Measurements from ENCODE around the gene TPRKB.

TPRKB gene

DNA sequence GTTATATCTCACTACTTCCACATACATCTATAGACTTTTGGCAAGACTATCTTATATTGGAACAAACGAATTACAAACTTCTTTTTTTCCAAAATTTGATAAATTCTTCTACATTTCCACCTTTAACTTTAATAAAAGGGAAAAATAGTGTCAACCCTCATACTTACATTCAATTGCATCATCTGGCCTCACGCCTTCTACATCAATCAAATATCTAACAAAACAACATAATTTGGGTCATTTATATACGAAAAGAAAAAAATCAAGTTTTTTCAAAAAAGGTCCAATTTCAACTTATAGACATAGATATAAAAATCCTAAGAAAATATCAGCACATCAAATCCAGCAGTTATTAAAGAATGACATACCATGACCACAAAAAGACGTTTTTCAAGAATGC is 29.8 kb upstream of the TPRKB start:
- Histone ChIP-seq H3K9me3 (ENCODE audit: insufficient read depth, low read depth, low read length) (no peaks in the 10 kb centered on the region), H3K9me2 (replicated peaks; ENCODE audit: low read depth, low read length) (no peaks in the 10 kb centered on the region), H3K4me2 (ENCODE audit: low read depth, low read length, poor library complexity, severe bottlenecking) (no peak overlapping the region), H3K4me1 (ENCODE audit: insufficient read depth, low read length, poor library complexity, severe bottlenecking) (no peaks in the 10 kb centered on the region), H3K4me3 (ENCODE audit: low read length, poor library complexity, severe bottlenecking) (no peak overlapping the region), H3F3A (ENCODE audit: low read depth) (no peaks in the 10 kb centered on the region), H3K36me3 (ENCODE audit: insufficient read depth, low read length) (peaks cover 74% of the 10 kb centered on the region), H3K9ac (ENCODE audit: low read depth, low read length, poor library complexity, severe bottlenecking) (no peak overlapping the region), H4K20me1 (ENCODE audit: insufficient read depth, low read length, poor library complexity, severe bottlenecking) (no peaks in the 10 kb centered on the region), H3K79me2 (ENCODE audit: insufficient read depth, low read length) (peaks cover 6% of the 10 kb centered on the region; the same call in 1 of the 2 replicates), H3K27me3 (ENCODE audit: insufficient read depth, low read length, poor library complexity, severe bottlenecking) (no peaks in the 10 kb centered on the region), H2AFZ (ENCODE audit: low read length) (no peak overlapping the region)
- no peak for TF ChIP-seq EZH2phosphoT487 (IDR thresholded peaks at IDR 0.05; ENCODE audit: borderline replicate concordance)
- TF ChIP-seq, protein P1, sequence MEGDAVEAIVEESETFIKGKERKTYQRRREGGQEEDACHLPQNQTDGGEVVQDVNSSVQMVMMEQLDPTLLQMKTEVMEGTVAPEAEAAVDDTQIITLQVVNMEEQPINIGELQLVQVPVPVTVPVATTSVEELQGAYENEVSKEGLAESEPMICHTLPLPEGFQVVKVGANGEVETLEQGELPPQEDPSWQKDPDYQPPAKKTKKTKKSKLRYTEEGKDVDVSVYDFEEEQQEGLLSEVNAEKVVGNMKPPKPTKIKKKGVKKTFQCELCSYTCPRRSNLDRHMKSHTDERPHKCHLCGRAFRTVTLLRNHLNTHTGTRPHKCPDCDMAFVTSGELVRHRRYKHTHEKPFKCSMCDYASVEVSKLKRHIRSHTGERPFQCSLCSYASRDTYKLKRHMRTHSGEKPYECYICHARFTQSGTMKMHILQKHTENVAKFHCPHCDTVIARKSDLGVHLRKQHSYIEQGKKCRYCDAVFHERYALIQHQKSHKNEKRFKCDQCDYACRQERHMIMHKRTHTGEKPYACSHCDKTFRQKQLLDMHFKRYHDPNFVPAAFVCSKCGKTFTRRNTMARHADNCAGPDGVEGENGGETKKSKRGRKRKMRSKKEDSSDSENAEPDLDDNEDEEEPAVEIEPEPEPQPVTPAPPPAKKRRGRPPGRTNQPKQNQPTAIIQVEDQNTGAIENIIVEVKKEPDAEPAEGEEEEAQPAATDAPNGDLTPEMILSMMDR (conservative IDR thresholded peaks at IDR 0.05; ENCODE audit: low read length), result no peak

DNA sequence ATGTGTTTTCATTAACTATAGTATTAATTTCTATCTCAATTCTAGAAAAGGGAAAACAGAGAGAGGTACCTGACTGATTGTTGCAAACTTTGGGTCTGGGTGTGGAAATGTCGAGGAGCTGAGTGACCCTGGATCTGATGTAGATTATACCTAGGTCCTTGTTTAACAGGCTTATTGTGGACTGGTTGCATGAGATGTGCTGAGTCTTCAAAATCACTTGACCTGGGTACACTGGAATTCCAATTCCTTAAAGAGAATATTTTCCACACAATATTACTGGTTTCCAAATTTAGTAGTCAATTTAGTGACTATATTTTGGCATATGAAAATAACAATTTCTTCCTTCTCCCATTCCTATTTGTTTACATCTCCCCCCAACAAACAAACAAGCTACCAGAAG is 29.2 kb upstream of the TPRKB start:
- TF ChIP-seq, protein P1 (conservative IDR thresholded peaks at IDR 0.05; ENCODE audit: low read length), result no peak
- no peak for TF ChIP-seq EZH2phosphoT487 (IDR thresholded peaks at IDR 0.05; ENCODE audit: borderline replicate concordance)
- Histone ChIP-seq H3K4me3 (ENCODE audit: low read length, poor library complexity, severe bottlenecking) (no peak overlapping the region), H3K4me2 (ENCODE audit: low read depth, low read length, poor library complexity, severe bottlenecking) (no peak overlapping the region), H3K27me3 (ENCODE audit: insufficient read depth, low read length, poor library complexity, severe bottlenecking) (no peaks in the 10 kb centered on the region), H4K20me1 (ENCODE audit: insufficient read depth, low read length, poor library complexity, severe bottlenecking) (no peaks in the 10 kb centered on the region), H3K36me3 (ENCODE audit: insufficient read depth, low read length) (peaks cover 77% of the 10 kb centered on the region), H2AFZ (ENCODE audit: low read length) (no peak overlapping the region), H3K9ac (ENCODE audit: low read depth, low read length, poor library complexity, severe bottlenecking) (no peak overlapping the region), H3K4me1 (ENCODE audit: insufficient read depth, low read length, poor library complexity, severe bottlenecking) (no peaks in the 10 kb centered on the region), H3F3A (ENCODE audit: low read depth) (no peaks in the 10 kb centered on the region), H3K79me2 (ENCODE audit: insufficient read depth, low read length) (peaks cover 6% of the 10 kb centered on the region; the same call in 1 of the 2 replicates), H3K9me2 (replicated peaks; ENCODE audit: low read depth, low read length) (no peaks in the 10 kb centered on the region), H3K9me3 (ENCODE audit: insufficient read depth, low read depth, low read length) (no peaks in the 10 kb centered on the region)

DNA sequence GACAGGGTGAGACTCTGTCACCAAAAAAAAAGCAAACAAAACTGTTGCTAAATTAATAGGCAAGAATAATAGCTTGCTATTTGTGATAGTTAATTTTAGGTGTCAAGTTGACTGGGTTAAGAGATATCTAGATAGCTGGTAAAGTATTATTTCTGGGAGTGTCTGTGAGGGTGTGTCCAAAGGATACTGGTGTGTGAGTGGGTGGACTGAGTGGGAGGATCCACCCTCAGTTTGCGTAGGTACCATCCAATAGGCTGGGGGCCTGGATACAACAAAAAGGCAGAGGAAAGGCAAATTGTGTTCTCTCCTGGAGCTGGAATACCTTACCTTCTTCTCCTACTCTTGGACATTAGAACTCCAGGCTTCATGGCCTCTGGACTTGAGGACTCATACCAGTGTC is 27.8 kb upstream of the TPRKB start:
- Histone ChIP-seq H3K4me2 (ENCODE audit: low read depth, low read length, poor library complexity, severe bottlenecking) (no peak overlapping the region), H3K9ac (ENCODE audit: low read depth, low read length, poor library complexity, severe bottlenecking) (no peak overlapping the region), H3K9me3 (ENCODE audit: insufficient read depth, low read depth, low read length) (no peaks in the 10 kb centered on the region), H3K36me3 (ENCODE audit: insufficient read depth, low read length) (peaks cover 90% of the 10 kb centered on the region), H3K9me2 (replicated peaks; ENCODE audit: low read depth, low read length) (no peaks in the 10 kb centered on the region), H3K4me3 (ENCODE audit: low read length, poor library complexity, severe bottlenecking) (no peak overlapping the region), H4K20me1 (ENCODE audit: insufficient read depth, low read length, poor library complexity, severe bottlenecking) (no peaks in the 10 kb centered on the region), H3K4me1 (ENCODE audit: insufficient read depth, low read length, poor library complexity, severe bottlenecking) (no peaks in the 10 kb centered on the region), H3K79me2 (ENCODE audit: insufficient read depth, low read length) (peaks cover 6% of the 10 kb centered on the region; the same call in 1 of the 2 replicates), H3K27me3 (ENCODE audit: insufficient read depth, low read length, poor library complexity, severe bottlenecking) (no peaks in the 10 kb centered on the region), H2AFZ (ENCODE audit: low read length) (no peak overlapping the region), H3F3A (ENCODE audit: low read depth) (no peaks in the 10 kb centered on the region)
- TF ChIP-seq, protein P1 (conservative IDR thresholded peaks at IDR 0.05; ENCODE audit: low read length), result no peak
- no peak for TF ChIP-seq EZH2phosphoT487 (IDR thresholded peaks at IDR 0.05; ENCODE audit: borderline replicate concordance)

Measured in Loucy (cell line).